ENCODE measurements around the gene HOXC4.
A peak's percentile ranks its signal among the peaks of the same experiment; 100 is the strongest.

HOXC4 gene

GRCh38 chr12:54026640-54027441, 26.8 kb upstream of the HOXC4 start:
- Histone ChIP-seq H3K27ac (ENCODE audit: extremely low read depth, low read depth, low read length) (no peak overlapping the region; the same call in 1 of the 2 replicates), H3K4me1 (ENCODE audit: control insufficient read depth, insufficient read depth, low read length) (peaks cover 60% of the 10 kb centered on the region), H3K36me3 (ENCODE audit: control insufficient read depth in 2 of 2, insufficient read depth in 1 of 2, low read length in 2 of 2) (peaks cover 4 to 13% of the 10 kb centered on the region in 2 experiments; a peak in 2 of 3 replicates), H3K4me3 (ENCODE audit: low read depth, low read length) (no peak overlapping the region), H3K9me3 (ENCODE audit: control insufficient read depth, insufficient read depth, low read depth, low read length) (no peaks in the 10 kb centered on the region)
- ChIA-PET POLR2A (interaction anchor here (2.2 to 4.5 kb wide), 2 partner anchors 10 to 18 kb away, joined by 6 to 26 read pairs; partner anchors contain the start of gene HOXC8), CTCF (interaction anchor here (1.3 to 4.5 kb wide), 7 partner anchors 18 to 189 kb away, joined by 3 to 21 read pairs (median 6); partner anchors contain the start of genes HOXC10 and HOXC8)
- TF ChIP-seq ZBTB8A (tag by site-specific recombination; IDR thresholded peaks at IDR 0.05) (peak; percentile 47; the same call in 1 of the 2 replicates), OSR2 (tag by site-specific recombination; IDR thresholded peaks at IDR 0.05) (peak; percentile 8; the same call in 1 of the 2 replicates)
- TF ChIP-seq, protein P1, sequence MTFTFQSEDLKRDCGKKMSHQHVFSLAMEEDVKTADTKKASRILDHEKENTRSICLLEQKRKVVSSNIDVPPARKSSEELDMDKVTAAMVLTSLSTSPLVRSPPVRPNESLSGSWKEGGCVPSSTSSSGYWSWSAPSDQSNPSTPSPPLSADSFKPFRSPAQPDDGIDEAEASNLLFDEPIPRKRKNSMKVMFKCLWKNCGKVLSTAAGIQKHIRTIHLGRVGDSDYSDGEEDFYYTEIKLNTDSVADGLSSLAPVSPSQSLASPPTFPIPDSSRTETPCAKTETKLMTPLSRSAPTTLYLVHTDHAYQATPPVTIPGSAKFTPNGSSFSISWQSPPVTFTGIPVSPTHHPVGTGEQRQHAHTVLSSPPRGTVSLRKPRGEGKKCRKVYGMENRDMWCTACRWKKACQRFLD (tag by site-specific recombination; IDR thresholded peaks at IDR 0.05) = no peak
- TF ChIP-seq, protein P2, sequence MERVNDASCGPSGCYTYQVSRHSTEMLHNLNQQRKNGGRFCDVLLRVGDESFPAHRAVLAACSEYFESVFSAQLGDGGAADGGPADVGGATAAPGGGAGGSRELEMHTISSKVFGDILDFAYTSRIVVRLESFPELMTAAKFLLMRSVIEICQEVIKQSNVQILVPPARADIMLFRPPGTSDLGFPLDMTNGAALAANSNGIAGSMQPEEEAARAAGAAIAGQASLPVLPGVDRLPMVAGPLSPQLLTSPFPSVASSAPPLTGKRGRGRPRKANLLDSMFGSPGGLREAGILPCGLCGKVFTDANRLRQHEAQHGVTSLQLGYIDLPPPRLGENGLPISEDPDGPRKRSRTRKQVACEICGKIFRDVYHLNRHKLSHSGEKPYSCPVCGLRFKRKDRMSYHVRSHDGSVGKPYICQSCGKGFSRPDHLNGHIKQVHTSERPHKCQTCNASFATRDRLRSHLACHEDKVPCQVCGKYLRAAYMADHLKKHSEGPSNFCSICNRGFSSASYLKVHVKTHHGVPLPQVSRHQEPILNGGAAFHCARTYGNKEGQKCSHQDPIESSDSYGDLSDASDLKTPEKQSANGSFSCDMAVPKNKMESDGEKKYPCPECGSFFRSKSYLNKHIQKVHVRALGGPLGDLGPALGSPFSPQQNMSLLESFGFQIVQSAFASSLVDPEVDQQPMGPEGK (tag by site-specific recombination; IDR thresholded peaks at IDR 0.05) = peak; percentile 56
- TF ChIP-seq, protein P3, sequence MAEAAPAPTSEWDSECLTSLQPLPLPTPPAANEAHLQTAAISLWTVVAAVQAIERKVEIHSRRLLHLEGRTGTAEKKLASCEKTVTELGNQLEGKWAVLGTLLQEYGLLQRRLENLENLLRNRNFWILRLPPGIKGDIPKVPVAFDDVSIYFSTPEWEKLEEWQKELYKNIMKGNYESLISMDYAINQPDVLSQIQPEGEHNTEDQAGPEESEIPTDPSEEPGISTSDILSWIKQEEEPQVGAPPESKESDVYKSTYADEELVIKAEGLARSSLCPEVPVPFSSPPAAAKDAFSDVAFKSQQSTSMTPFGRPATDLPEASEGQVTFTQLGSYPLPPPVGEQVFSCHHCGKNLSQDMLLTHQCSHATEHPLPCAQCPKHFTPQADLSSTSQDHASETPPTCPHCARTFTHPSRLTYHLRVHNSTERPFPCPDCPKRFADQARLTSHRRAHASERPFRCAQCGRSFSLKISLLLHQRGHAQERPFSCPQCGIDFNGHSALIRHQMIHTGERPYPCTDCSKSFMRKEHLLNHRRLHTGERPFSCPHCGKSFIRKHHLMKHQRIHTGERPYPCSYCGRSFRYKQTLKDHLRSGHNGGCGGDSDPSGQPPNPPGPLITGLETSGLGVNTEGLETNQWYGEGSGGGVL (tag by site-specific recombination; IDR thresholded peaks at IDR 0.05) = peak; percentile 40; the same call in 1 of the 2 replicates
- TF ChIP-seq, protein P4, sequence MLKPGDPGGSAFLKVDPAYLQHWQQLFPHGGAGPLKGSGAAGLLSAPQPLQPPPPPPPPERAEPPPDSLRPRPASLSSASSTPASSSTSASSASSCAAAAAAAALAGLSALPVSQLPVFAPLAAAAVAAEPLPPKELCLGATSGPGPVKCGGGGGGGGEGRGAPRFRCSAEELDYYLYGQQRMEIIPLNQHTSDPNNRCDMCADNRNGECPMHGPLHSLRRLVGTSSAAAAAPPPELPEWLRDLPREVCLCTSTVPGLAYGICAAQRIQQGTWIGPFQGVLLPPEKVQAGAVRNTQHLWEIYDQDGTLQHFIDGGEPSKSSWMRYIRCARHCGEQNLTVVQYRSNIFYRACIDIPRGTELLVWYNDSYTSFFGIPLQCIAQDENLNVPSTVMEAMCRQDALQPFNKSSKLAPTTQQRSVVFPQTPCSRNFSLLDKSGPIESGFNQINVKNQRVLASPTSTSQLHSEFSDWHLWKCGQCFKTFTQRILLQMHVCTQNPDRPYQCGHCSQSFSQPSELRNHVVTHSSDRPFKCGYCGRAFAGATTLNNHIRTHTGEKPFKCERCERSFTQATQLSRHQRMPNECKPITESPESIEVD (tag by site-specific recombination; IDR thresholded peaks at IDR 0.05) = peak; percentile 87

DNA sequence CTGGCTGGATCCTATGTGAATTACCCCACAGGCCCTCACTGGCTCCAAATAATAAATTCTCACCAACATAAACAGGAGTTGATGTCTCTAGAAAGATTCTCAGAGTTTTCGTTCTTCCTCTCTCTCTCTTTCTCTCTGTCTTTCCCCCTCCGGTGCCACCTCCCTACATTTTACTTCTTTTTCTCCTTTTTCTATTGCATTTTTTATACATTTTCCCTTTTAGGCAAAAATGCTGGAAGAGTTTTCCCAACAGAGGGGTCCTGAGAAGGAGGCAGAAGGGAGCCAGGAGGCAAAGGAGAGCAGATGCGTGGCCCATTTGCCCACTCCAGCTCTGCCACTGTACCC, 26.2 kb upstream of the HOXC4 start:
- no peak overlapping the region for H3K4me3 ChIP-seq (ENCODE audit: low read depth, low read length)
- peak overlapping the region; percentile 19; the same call in 1 of the 2 replicates for H3K27ac ChIP-seq (ENCODE audit: extremely low read depth, low read depth, low read length)
- CTCF ChIA-PET = interaction anchor here (0.7 to 4.5 kb wide), 9 partner anchors 10 to 188 kb away, joined by 3 to 21 read pairs (median 4); partner anchors contain the start of gene HOXC10
- H3K9me3 ChIP-seq (ENCODE audit: control insufficient read depth, insufficient read depth, low read depth, low read length) = no peaks in the 10 kb centered on the region
- POLR2A ChIA-PET = interaction anchor here (0.7 to 4.5 kb wide), 3 partner anchors 10 to 253 kb away, joined by 3 to 26 read pairs (median 6); partner anchors contain the start of genes HNRNPA1 and HOXC8
- H3K4me1 ChIP-seq (ENCODE audit: control insufficient read depth, insufficient read depth, low read length) = peaks cover 54% of the 10 kb centered on the region
- peaks cover 4 to 13% of the 10 kb centered on the region in 2 experiments; a peak in 2 of 3 replicates for H3K36me3 ChIP-seq (ENCODE audit: control insufficient read depth in 2 of 2, insufficient read depth in 1 of 2, low read length in 2 of 2)
- TF ChIP-seq HIC1 (tag by site-specific recombination; IDR thresholded peaks at IDR 0.05) (no peak), YY2 (tag by site-specific recombination; IDR thresholded peaks at IDR 0.05) (no peak), ZNF501 (tag by site-specific recombination; IDR thresholded peaks at IDR 0.05) (no peak), ZNF366 (tag by site-specific recombination; conservative IDR thresholded peaks at IDR 0.05) (peak; percentile 72), IKZF3 (tag by site-specific recombination; IDR thresholded peaks at IDR 0.05) (no peak), ZNF777 (tag by site-specific recombination; IDR thresholded peaks at IDR 0.05; ENCODE audit: borderline replicate concordance) (no peak), ZNF114 (tag by site-specific recombination; IDR thresholded peaks at IDR 0.05) (no peak), ZNF175 (tag by site-specific recombination; IDR thresholded peaks at IDR 0.05) (no peak), ZNF596 (tag by site-specific recombination; IDR thresholded peaks at IDR 0.05) (peak; percentile 72; the same call in 1 of the 2 replicates)
- TF ChIP-seq, protein P5, sequence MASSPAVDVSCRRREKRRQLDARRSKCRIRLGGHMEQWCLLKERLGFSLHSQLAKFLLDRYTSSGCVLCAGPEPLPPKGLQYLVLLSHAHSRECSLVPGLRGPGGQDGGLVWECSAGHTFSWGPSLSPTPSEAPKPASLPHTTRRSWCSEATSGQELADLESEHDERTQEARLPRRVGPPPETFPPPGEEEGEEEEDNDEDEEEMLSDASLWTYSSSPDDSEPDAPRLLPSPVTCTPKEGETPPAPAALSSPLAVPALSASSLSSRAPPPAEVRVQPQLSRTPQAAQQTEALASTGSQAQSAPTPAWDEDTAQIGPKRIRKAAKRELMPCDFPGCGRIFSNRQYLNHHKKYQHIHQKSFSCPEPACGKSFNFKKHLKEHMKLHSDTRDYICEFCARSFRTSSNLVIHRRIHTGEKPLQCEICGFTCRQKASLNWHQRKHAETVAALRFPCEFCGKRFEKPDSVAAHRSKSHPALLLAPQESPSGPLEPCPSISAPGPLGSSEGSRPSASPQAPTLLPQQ (tag by site-specific recombination; IDR thresholded peaks at IDR 0.05) = no peak
- TF ChIP-seq, protein P6, sequence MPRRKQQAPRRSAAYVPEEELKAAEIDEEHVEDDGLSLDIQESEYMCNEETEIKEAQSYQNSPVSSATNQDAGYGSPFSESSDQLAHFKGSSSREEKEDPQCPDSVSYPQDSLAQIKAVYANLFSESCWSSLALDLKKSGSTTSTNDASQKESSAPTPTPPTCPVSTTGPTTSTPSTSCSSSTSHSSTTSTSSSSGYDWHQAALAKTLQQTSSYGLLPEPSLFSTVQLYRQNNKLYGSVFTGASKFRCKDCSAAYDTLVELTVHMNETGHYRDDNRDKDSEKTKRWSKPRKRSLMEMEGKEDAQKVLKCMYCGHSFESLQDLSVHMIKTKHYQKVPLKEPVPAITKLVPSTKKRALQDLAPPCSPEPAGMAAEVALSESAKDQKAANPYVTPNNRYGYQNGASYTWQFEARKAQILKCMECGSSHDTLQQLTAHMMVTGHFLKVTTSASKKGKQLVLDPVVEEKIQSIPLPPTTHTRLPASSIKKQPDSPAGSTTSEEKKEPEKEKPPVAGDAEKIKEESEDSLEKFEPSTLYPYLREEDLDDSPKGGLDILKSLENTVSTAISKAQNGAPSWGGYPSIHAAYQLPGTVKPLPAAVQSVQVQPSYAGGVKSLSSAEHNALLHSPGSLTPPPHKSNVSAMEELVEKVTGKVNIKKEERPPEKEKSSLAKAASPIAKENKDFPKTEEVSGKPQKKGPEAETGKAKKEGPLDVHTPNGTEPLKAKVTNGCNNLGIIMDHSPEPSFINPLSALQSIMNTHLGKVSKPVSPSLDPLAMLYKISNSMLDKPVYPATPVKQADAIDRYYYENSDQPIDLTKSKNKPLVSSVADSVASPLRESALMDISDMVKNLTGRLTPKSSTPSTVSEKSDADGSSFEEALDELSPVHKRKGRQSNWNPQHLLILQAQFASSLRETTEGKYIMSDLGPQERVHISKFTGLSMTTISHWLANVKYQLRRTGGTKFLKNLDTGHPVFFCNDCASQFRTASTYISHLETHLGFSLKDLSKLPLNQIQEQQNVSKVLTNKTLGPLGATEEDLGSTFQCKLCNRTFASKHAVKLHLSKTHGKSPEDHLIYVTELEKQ (tag by site-specific recombination; IDR thresholded peaks at IDR 0.05; ENCODE audit: borderline replicate concordance) = no peak

All from HEK293 (cell line).